GM12874 (cell line): ENCODE measurements around the gene TSPAN5.

Experiments used
- TF ChIP-seq, protein P1 (sequence below): IDR thresholded peaks from 2 replicates; pipeline ENCODE4 v1.5.1; 2011; ENCODE audit warnings: low read depth, mild to moderate bottlenecking, control low read depth, low read length, moderate library complexity; ENCODE audit not compliant: insufficient read depth

TSPAN5 gene

DNA sequence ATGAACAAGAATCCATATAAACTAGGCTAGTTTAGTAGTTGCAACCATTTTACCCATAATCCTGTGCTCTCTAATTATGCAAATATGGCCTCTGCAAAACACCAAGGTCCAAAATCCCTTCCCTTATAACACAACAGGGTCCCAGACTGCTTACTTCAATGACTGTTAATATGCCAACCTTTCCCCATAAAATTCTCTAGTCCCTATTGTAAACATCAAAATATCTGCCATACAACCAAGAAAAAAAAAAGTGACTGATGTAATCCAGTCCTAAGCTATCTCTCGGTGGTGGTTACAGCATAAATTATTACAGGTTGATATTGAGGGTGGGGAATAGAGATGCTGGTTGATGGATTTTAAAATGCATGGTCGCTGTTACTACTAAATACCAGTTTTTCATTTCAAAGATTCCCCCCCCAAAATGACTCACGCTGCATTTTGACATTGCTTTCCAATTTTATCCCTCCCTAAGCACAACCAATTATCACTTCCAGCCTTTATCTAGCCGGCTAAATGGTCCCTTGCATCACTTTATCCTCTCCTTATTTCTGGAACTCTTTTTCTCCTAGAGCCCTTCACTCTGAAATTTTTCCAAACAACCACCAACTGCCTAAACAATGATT, 44.8 kb downstream of the TSPAN5 start:
- TF ChIP-seq, protein P1, sequence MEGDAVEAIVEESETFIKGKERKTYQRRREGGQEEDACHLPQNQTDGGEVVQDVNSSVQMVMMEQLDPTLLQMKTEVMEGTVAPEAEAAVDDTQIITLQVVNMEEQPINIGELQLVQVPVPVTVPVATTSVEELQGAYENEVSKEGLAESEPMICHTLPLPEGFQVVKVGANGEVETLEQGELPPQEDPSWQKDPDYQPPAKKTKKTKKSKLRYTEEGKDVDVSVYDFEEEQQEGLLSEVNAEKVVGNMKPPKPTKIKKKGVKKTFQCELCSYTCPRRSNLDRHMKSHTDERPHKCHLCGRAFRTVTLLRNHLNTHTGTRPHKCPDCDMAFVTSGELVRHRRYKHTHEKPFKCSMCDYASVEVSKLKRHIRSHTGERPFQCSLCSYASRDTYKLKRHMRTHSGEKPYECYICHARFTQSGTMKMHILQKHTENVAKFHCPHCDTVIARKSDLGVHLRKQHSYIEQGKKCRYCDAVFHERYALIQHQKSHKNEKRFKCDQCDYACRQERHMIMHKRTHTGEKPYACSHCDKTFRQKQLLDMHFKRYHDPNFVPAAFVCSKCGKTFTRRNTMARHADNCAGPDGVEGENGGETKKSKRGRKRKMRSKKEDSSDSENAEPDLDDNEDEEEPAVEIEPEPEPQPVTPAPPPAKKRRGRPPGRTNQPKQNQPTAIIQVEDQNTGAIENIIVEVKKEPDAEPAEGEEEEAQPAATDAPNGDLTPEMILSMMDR = no peak

DNA sequence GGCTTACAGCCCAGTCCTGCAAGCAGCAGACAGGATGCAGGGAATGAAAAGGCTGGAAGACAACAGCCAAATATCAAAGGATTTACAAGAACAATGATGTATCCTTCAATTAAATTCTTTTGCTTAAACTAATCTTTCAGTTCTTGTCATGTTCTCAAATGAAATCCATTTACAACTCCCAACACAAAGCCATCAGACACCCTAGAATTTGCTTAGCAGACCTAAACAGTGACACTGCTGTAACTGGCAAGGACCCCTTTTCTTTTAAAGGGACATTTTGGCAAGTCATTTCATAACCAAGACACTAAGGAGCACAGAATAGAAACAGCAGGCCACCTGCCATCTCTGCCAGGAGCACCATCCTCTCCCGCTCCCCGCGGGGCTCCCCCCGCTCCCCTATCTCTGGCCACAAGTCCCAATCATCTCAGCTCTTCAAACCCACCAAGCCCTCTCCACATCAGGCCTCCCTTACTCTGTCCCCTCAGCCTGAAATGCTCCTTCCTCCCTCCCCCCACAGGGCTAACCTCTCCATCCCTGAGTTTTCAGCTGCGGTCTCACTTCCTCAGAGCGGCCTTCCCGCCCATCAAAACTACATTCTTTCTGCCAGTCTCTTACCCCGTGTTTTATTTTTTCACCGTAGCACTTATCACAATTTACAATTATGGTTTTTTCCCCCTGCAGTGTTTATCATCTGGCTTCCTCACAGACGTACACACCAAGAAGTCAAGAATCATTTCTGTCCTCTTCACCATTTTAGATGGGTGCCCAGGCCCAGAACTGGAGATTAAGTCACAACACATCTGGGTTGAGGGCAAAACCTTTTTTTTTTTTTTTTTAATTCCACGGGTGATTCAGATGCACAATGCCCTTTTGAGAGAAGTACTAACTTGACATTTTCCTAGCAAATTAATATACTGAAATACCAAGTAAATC, 45.8 kb downstream of the TSPAN5 start:
- TF ChIP-seq, protein P1 = no peak

DNA sequence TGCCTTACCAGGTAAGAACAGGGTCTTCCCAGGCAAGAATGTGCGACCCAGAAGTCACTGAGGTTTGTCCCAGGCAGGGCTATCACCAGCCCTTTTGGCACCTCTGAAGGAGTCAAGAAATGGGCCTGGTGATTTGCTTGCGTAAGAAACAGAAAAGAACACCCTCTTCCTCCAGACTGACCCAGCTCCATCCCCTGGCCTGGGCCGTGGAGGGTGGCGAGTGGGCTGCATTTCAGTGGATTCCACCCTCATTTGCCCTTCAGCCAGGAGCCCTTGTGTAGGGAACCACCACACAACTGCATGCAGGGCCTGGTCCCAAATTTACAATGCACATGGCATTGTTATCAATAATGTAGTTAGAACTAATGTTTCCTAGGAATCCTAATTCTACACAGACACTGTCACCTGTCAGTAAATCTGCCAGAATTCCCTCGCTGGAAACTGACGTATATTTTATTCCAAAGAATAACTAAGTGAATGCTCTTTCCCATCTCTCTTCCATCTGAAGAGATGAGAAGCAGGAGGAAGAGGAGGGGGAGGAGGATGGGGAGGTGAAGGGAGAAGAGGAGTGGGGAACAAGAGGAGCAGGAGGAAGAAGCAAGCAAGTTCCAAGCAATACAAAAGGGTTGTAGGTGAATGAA, 46.6 kb downstream of the TSPAN5 start:
- TF ChIP-seq, protein P1 = no peak

DNA sequence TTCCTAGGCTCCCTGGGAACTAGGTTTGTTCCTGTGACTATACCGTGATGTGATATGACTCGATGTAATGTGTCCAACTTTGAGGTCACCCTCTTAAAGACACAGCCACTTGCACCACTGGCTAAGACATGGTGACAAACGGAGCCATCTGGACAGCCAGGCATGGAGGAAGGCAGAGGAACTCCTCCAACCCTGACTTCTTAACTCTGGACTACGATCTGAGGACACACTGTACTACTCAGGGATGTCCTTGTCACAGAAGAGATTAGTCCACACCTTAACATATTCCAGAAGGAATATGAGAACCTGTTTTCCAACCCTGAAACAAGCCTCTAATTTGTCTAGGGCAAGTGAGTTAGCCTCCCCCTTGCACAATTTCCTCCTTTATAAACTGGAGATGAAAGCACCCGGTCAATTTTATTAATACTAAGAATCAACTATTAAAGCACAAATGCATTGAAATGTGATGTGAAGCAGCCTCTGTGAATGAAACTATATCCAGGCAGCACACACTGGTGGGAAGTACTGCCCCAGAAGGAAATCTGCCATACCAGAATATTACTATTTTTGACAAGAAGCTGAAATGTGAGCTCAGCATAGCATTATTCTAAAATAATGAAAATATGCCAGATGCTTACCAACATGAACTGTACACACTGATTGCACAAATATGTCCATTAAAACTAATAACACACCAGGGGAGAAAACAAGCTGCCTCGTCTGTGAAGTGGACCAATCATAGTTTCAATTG, 47.3 kb downstream of the TSPAN5 start:
- TF ChIP-seq, protein P1 = no peak

DNA sequence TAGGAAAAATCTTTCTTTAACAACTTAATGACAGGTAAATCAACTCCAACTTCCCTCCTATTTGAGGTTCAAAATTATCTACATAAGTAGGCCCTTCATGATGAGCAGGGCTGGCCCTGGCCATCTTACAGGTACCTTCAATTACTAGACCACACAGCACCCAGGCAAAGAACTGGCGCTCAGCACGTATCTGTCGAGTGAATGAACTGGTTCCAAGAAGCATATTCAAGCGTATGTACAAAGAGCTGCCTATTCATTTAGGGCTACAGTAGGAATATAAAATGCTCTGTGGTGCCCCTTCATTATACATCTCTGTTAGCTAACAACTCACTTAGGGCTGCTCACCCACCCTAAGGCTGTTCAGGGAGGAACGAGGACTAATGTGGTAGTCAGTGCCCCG, 48.0 kb downstream of the TSPAN5 start:
- TF ChIP-seq, protein P1 = no peak

DNA sequence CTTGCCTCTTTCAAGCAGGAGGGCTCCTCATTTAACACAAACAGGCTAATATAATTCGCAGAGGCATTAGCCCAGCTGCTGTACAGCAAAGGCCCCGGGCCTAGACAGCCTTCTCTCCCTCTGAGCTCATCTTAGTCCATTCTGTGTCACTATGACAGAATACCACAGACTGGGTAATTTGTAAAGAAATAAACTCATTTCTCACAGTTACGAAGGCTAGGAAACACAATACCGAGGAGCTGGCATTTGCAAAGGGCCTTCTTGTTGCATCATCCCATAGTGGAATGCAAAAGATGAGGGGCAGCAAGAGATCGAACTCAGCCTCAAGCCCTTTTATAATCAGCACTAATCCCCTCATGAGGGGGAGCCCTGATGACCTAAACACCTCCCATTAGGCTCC, 48.5 kb downstream of the TSPAN5 start:
- TF ChIP-seq, protein P1 = no peak
